ENCODE measurements around the gene MCU.

DNA sequence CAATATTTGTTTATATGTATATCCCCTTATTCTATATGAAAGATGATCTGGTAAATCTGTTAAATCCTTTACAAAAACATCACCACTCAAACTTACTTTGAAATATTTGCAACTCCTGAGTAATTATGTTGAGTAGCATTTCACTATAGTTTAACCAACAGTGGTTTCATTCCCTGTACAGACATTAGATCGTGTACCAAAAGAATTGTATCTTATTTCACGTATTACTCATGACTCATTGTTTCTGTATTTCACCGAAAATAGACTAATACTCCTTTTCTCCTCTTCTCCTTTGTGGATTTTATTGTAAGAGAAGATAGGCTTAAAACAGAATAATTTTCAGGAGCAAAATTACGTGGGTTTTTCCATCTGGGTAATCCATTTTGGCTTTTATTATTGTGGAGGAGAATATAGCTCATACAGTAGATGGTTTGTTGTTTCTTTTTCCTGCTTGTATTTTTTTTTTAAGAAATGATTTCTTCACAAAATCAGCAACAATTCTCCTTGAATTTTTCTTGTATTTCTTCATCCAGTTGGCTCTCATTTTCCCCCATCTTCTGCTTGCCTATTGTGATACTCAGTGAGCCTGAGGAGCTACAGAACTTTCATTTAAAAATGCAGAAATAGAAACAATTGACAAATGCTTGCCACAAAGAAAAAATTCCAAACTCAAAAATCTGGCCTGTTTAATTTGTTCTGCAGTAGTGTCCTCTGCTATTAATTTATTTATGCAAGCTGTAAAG lies 111.0 kb downstream of the MCU start:
- TF ChIP-seq, protein P1, sequence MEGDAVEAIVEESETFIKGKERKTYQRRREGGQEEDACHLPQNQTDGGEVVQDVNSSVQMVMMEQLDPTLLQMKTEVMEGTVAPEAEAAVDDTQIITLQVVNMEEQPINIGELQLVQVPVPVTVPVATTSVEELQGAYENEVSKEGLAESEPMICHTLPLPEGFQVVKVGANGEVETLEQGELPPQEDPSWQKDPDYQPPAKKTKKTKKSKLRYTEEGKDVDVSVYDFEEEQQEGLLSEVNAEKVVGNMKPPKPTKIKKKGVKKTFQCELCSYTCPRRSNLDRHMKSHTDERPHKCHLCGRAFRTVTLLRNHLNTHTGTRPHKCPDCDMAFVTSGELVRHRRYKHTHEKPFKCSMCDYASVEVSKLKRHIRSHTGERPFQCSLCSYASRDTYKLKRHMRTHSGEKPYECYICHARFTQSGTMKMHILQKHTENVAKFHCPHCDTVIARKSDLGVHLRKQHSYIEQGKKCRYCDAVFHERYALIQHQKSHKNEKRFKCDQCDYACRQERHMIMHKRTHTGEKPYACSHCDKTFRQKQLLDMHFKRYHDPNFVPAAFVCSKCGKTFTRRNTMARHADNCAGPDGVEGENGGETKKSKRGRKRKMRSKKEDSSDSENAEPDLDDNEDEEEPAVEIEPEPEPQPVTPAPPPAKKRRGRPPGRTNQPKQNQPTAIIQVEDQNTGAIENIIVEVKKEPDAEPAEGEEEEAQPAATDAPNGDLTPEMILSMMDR (IDR thresholded peaks at IDR 0.05), result no peak
- no peak for TF ChIP-seq POLR2A (IDR thresholded peaks at IDR 0.05)

All from testis (tissue), 2 donors.